Omental fat pad (tissue), 4 donors: ENCODE results near the gene CST8. TPM values are rescaled to one million over a fixed set of nuclear protein-coding genes. Genes with fewer than 3 reads are reported as not detected.

Experiments
- ATAC-seq: fragments of 150-250 bp; one replicate; pipeline ENCODE4 v1.9.1; 2016; ENCODE audit warnings: mild to moderate bottlenecking, moderate library complexity; ENCODE audit not compliant: low FRiP score
- DNase-seq: peaks from one replicate; pipeline ENCODE4 v3.0.0-alpha.2; 2019; ENCODE audit warnings: low spot score
- CTCF ChIP-seq, 3 donors: fragments of 450-650 bp; IDR thresholded peaks; one replicate each; pipeline ENCODE4 v1.5.1; 2016 to 2017; ENCODE audit warnings: antibody characterized with exemption in 3 of 3, mild to moderate bottlenecking in 3 of 3, moderate library complexity in 2 of 3
- small RNA-seq: library from RNA; depleted of rRNA; stranded (forward); fragments of <200 nt; gene quantifications from one replicate; pipeline ENCODE3, GENCODE V24; 2016
- total RNA-seq, 4 donors: library from RNA; depleted of rRNA; stranded (reverse); fragments of >200 nt; gene quantifications; one replicate each; pipeline ENCODE4 v1.1.0, GENCODE V29; 2016

Gene CST8
- total RNA-seq, 4 donors from 2014 or later, result not detected

DNA sequence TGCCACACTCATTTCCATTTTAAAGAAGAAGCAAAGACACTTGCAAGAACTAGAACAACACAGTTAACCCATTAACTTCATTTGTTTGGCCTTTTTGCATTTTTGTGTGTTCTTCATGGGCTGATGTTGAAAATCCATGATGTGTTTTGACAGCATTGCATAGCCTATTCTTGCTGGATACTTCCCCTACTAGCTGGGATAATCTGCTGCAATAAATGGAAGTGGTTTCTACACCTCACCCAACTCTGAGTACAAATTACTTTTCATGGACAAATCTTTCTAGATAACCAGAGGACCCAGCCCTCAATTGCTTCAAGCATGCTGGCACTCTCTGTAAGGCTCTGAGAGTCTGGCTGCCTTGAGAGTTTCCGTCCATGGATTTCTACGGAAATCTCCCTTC lies 50.9 kb downstream of the CST8 start:
- ATAC-seq, result no peak
- no peak for DNase-seq
- TF ChIP-seq CTCF (IDR thresholded peaks at IDR 0.05), result no peak

GRCh38 chr20:23542801-23543200 lies 51.9 kb downstream of the CST8 start:
- no peak for ATAC-seq
- no peak for TF ChIP-seq CTCF (IDR thresholded peaks at IDR 0.05)

GRCh38 chr20:23544133-23544532 lies 53.2 kb downstream of the CST8 start:
- DNase-seq, result no peak
- no peak for ATAC-seq
- no peak for TF ChIP-seq CTCF (IDR thresholded peaks at IDR 0.05)

More at GRCh38 chr20:23542801-23543200, 51.9 kb downstream of the CST8 start:
- no peak for DNase-seq

Small RNA genes lying within 50 kb of the gene (small RNA-seq; reads per million reads assigned to genes)
- gene RF00019, result not detected

Other genes starting within 250 kb of the CST8 start
- 10 to 100 TPM; 17.5 to 95.0 (median 33.3) TPM for gene NXT1, start 140.3 kb upstream of the CST8 start, total RNA-seq
- gene GZF1, start 128.9 kb upstream of the CST8 start, total RNA-seq, result 10 to 100 TPM; 12.7 to 29.0 (median 18.8) TPM
- 10 to 100 TPM in 3 of 4 donors, 1 to 10 TPM in 1; 7.0 to 14.8 (median 13.1) TPM for gene NAPB, start 69.6 kb upstream of the CST8 start, total RNA-seq
- gene CSTL1, start 51.4 kb upstream of the CST8 start, total RNA-seq, result not detected
- not detected for gene CST11, start 38.2 kb upstream of the CST8 start, total RNA-seq
- not detected for gene CST9L, start 77.4 kb downstream of the CST8 start, total RNA-seq
- gene CST9, start 114.8 kb downstream of the CST8 start, total RNA-seq, result under 1 TPM in 1 of 4 donors, not detected in 3; 0.28 TPM
- 1,000 to 10,000 TPM; 1,117 to 1,890 (median 1,478) TPM for gene CST3, start 146.8 kb downstream of the CST8 start, total RNA-seq
- gene CST4, start 197.9 kb downstream of the CST8 start, total RNA-seq, result not detected